Effector CD4-positive, alpha-beta T cell (primary cell): ENCODE data around the gene RBFOX1.

ENCODE experiments used
- DNase-seq: peaks from one replicate; pipeline ENCODE4 v3.0.0-alpha.2; 2020

RBFOX1 gene

DNA sequence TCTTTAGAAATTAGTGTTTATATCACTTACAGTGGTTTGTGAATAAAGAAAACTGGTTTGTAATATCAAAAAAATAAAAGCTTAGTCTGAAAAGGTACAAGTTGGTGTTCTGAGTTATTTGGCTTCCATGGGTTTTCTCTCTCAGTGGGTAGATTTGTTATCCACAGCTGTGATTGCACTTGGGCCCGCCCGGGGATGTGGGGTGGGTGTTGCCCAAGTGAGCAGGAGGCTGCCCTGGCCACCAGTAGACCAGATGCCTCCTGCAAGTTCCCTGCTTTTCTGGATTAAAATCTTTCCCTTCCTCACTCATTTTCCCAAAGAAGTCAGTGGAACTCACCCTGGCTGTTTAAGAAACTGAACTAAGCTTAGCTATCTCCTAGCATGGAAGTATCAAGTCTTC, 380.6 kb downstream of the RBFOX1 start:
- DNase-seq, result no peak

- DNase-seq, result no peak
These were observed 382.1 kb downstream of the RBFOX1 start for GRCh38 chr16:7714775-7715174.

- DNase-seq, result no peak
These were observed 384.3 kb downstream of the RBFOX1 start for GRCh38 chr16:7716660-7717550.

DNA sequence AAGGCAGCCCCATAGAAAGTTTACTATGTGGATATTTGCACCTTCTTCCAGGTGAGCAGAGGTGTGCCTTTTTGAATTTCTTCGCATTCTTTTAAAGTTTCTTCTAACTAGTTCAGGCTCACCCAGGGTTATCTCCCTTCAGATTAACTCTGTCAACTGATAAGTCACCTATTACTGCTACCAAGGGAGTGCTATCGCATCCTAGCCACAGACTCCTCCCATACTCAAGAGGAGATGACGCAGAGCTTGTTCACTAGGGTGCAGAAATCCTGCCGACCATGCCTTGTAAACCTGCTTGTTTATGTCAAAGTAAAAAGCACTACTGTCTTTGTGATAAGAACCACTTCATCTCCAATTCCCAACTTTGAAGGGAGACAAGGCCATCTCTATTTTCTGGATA, 390.1 kb downstream of the RBFOX1 start:
- no peak for DNase-seq

DNA sequence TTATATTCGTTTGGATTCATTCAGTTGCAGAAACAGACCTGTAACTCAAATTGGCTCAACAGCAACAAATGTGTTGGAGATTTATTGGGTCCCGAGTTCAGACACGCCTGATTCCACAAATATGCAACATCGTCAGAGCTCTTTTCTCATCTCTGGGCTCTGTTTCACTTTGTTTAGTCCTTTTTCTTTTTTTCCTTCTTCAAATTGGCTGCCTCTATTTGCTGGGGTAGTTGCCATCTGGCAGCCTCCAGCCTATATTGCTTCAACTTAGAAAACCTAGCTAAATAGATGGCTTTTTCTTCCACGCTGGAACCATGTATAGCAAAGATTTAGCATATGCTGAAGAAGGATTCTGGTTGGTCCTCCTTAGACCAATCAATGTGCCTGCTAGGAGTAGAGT, 398.5 kb downstream of the RBFOX1 start:
- no peak for DNase-seq

- no peak for DNase-seq
These were observed 403.6 kb downstream of the RBFOX1 start for GRCh38 chr16:7736138-7736665.

DNA sequence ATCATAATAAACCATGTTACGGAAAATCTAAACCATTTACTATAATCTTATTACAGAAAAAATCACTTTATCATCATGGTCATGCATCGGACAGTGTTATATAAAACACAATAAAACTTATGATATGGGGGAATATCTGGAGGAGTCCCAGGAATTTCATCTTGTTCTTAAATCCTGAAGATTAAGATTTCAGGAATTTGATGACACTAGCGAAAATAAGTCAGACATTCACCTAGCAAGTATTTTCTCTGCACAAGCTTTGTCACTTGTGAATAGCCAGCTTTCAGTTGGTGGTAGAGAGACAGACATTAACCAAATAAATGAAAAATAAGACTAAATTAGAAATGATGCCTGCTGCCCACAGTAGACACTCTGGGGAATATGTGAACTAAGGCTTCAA, 410.0 kb downstream of the RBFOX1 start:
- no peak for DNase-seq

- DNase-seq, result no peak
These were observed 412.1 kb downstream of the RBFOX1 start for GRCh38 chr16:7744546-7745264.

DNA sequence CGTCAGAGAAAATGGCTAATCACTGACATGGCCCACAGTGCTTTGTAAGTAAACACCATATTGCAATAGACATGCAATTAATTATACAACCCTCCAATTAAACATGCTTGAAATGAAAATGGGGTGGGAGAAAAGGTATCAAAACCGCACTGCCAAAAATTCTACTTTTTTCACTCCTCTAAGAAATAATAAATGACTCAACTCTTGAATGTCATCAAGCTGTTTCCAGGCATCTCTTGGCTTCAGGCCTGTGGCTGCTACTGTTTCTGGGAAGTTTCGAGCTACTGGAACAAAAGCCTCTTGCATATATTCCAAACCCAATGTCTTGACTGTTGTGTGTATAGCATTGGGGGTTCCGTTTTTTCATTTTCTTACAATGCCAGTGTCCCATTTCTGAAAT, 412.6 kb downstream of the RBFOX1 start:
- DNase-seq, result no peak

- no peak for DNase-seq
These were observed 414.3 kb downstream of the RBFOX1 start for GRCh38 chr16:7746941-7747340.

- no peak for DNase-seq
These were observed 415.9 kb downstream of the RBFOX1 start for GRCh38 chr16:7748522-7748921.

DNA sequence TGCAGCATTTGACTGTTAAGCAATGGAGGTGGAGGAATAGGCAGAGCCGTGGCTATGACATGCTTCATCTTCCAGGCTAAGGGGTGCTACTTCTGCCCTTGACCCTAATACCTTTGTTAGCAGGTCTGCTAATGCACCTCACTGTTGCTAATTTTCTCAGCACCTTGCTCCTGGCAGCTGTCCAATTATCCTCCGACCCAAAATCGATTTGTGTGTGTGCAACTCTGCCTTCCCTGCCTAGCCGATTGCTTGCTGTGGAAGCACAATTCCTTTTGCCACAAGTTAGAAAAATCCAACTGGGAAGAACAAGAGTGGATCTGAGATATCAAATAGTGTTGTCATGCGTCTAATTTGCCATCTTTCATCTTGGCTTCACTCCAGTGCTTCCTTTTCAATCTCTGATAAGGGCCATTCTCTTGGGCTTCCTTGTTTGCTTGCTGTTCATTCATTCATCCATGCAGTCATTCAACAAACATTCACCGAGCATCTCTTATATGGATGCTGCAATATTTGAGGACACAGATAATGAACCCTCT, 422.8 kb downstream of the RBFOX1 start:
- no peak for DNase-seq
